Mucosa of stomach (tissue), 1 donor: ENCODE results near the gene STMN3.
"Not testable (repeated sequence)": the region's sequence is repeated elsewhere in the genome, so short reads cannot be mapped to it uniquely, and the experiment has no call there.

ENCODE experiments used
- H3K27me3 ChIP-seq: one replicate; pipeline ENCODE4 v1.7.0; 2013; ENCODE audit warnings: mild to moderate bottlenecking, low read length; ENCODE audit not compliant: control insufficient read depth, insufficient read depth
- H3K36me3 ChIP-seq: one replicate; pipeline ENCODE4 v1.7.0; 2013; ENCODE audit warnings: low read length; ENCODE audit not compliant: control insufficient read depth, insufficient read depth
- H3K4me1 ChIP-seq: one replicate; pipeline ENCODE4 v1.7.0; 2013; ENCODE audit warnings: mild to moderate bottlenecking, low read length; ENCODE audit not compliant: control insufficient read depth, insufficient read depth
- H3K4me3 ChIP-seq: one replicate; pipeline ENCODE4 v1.7.0; 2013; ENCODE audit warnings: low read length
- H3K9ac ChIP-seq: one replicate; pipeline ENCODE4 v1.7.0; 2013; ENCODE audit warnings: mild to moderate bottlenecking, low read length, moderate library complexity
- H3K9me3 ChIP-seq: one replicate; pipeline ENCODE4 v1.7.0; 2013; ENCODE audit warnings: mild to moderate bottlenecking, low read length, moderate library complexity; ENCODE audit not compliant: control insufficient read depth
- donor health status: Pancreatic carcinoma.

The STMN3 gene

DNA sequence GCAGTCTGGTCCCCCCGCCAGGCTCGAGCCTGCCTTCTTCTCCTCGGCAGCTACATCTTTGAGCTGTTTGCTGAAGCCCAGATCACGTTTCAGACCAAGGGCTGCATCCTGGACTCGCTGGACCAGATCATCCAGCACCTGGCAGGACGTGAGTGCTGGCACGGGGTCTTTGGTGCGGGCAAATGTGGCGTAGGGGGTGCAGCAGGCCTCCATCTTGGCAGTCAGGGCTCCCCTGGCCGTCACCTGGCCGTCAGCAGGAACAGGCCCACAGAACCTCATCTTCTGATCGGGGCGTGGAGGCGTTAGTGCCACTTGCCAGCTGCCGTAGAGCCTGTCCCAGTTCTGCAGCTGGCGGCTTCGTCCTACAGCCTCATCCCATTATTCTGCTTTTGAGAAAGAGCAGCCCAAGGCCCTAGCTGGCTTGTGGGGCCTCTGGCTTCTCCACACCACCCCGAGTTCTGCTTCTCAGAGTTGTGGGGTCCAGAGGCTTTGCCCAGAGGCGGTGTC is 26.6 kb upstream of the STMN3 start:
- Histone ChIP-seq H3K27me3 (no peaks in the 10 kb centered on the region), H3K9me3 (no peaks in the 10 kb centered on the region), H3K9ac (no peak overlapping the region), H3K4me3 (no peak overlapping the region), H3K4me1 (peaks cover 10% of the 10 kb centered on the region), H3K36me3 (no peaks in the 10 kb centered on the region)

DNA sequence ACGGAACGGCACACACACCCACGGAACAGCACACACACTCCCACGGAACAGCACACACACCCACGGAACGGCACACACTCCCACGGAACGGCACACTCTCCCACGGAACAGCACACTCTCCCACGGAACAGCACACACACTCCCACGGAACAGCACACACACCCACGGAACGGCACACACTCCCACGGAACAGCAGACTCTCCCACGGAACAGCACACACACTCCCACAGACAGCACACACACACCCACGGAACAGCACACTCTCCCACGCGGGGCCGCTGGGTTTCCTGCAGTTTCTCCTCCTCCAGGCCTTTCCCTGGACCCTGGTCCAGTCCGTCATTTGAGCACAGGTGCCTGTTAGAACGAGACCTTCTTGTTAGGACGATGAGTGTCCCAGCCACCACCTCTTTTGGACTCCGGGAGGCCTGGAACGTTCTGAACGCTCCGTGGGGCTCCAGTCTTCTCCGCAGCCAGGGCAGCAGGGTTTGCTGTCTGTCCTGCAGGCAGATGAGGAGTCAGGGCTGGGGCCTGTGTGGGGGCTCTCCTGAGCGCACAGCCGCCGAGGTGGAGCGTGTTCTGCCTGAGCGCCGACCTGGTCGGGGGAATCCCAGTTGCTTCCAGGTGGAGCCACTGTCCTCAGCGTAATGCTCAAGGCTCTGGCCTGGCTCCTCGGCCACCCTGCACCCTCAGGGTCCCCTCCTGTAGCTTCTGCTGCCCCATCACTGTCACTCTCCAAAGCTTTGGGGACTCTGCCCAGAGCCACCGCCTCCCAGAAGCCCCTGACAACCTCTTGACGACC is 25.6 kb upstream of the STMN3 start:
- Histone ChIP-seq H3K4me1 (peaks cover 10% of the 10 kb centered on the region), H3K4me3 (no peak overlapping the region), H3K9ac (no peak overlapping the region), H3K9me3 (no peaks in the 10 kb centered on the region), H3K27me3 (no peaks in the 10 kb centered on the region), H3K36me3 (no peaks in the 10 kb centered on the region)

DNA sequence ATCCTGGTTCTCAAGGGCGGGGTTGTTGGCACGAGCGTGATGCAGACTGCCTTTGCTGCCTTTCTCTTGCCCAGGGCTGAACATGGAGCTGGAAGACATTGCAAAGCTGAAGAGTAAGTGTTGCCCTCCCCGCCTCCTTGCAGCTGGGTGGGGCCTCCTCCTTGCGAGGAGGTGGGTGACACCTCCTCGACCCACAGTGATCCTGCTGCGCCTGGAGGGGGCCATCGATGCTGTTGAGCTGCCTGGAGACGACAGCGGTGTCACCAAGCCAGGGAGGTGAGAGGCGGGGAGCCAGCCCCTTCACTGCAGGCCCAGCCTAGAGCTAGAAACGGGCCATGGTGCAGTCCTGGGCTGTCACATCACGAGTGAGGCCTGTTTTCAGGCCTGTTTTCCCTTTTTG is 24.8 kb upstream of the STMN3 start:
- Histone ChIP-seq H3K36me3 (no peaks in the 10 kb centered on the region), H3K4me1 (peaks cover 8% of the 10 kb centered on the region), H3K27me3 (no peaks in the 10 kb centered on the region), H3K9ac (no peak overlapping the region), H3K4me3 (no peak overlapping the region), H3K9me3 (no peaks in the 10 kb centered on the region)

DNA sequence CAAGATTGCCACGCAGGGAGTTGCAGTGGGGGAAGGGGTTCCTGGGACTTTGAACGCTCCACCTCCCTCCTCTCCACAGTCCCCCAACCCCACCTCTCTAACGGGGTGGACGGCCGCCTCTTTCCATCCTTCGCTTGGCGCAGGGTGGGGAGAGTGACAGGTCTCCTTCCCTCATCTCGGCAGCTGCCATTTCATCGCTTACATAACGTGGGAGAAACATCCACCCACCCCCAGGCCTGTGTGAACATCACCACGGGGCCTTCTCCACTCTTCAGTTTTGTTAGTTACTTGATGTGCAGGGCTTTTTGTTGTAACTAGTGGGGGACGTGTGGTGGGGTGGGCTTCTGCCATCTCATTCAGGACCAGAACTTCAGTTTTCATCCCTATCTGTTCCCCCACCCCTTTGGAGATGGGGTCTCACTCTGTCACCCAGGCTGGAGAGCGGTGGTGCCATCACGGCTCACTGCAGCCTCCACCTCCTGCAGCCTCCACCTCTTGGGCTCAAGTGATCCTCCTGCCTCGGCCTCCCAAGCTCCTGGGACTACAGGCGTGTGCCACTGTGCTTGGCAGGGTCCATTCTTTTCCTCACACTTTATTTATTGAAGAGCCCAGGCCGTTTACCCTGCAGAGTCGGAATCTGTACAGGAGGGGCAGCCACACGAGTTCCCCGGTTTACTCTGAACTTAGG is 22.6 kb upstream of the STMN3 start:
- H3K9ac ChIP-seq, result no peak overlapping the region
- H3K4me3 ChIP-seq, result no peak overlapping the region
- no peaks in the 10 kb centered on the region for H3K9me3 ChIP-seq
- no peaks in the 10 kb centered on the region for H3K4me1 ChIP-seq
- no peaks in the 10 kb centered on the region for H3K27me3 ChIP-seq
- H3K36me3 ChIP-seq, result no peaks in the 10 kb centered on the region

DNA sequence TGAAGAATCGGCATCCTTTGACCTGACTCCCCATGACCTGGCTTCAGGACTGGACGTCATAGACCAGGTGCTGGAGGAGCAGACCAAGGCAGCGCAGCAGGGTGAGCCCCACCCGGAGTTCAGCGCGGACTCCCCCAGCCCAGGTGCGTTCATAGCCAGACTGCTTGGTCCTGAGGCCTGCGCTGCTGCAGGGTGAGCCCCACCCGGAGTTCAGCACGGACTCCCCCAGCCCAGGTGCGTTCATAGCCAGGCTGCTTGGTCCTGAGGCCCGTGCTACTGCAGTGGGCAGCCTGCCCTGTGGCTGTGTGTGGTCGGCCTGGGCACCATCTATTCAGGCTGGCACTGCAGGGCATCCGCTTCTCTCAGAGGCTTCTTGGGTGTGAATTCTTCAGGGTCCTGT is 20.7 kb upstream of the STMN3 start:
- H3K9ac ChIP-seq, result no peak overlapping the region

DNA sequence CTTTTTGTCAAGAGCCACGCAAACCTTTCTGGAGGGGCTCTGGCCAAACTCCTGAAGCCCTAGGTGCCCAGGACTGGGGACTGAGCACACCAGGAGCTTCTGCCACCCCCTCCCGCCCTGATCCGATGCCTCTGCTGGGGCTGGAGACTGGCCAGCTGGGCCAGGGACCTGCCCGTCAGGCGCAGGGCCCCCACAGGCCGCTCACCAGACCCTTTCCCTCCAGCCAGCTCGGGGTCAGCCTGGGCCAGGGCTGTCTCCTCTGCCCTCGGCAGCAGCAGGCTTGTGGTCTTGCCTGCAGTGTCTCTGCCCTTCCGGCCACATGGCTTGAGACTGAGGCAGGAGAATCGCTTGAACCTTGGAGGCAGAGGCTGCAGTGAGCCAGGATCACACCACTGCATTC is 19.4 kb upstream of the STMN3 start:
- Histone ChIP-seq H3K9me3 (no peaks in the 10 kb centered on the region), H3K36me3 (no peaks in the 10 kb centered on the region), H3K4me1 (no peaks in the 10 kb centered on the region), H3K27me3 (no peaks in the 10 kb centered on the region), H3K9ac (no peak overlapping the region), H3K4me3 (no peak overlapping the region)

More for the DNA sequence above, 20.7 kb upstream of the STMN3 start:
- Histone ChIP-seq H3K36me3 (no peaks in the 10 kb centered on the region), H3K9me3 (no peaks in the 10 kb centered on the region), H3K4me1 (no peaks in the 10 kb centered on the region), H3K4me3 (no peak overlapping the region), H3K27me3 (no peaks in the 10 kb centered on the region)

DNA sequence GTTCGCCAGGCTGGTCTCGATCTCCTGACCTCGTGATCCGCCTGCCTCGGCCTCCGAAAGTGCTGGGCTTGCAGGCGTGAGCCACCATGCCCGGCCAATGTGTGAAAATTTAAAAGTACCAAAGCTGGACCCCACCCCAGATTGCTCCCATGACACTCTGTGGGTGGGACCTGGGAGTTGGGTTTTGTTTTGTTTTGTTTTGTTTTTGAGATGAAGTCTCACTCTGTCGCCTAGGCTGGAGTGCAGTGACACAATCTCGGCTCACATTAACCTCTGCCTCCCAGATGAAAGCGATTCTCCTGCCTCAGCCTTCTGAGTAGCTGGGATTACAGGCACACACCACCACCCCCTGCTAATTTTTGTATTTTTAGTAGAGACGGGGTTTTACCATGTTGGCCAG is 18.5 kb upstream of the STMN3 start:
- H3K36me3 ChIP-seq, H3K4me1 ChIP-seq, H3K27me3 ChIP-seq, H3K9me3 ChIP-seq, H3K9ac ChIP-seq, H3K4me3 ChIP-seq: not testable (repeated sequence)

DNA sequence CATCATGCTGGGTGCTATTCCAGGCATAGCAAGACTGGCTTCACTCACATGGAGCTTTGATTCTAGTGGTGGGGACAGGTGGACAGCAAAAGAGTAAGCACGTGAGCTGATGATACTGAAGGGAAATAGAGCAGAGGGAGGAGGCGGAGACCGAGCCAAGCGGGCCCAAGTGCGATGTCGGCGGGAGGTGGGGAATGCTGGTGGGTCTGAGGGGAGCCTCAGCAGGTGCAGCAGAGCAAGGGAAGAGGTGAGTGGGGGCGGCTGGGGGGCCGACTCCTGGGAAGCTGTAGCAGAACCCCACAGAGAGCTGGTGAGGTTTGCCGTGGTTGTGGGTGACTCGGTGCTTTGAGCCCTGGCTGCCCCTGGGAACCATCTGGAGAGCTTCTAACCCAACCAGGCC is 15.1 kb upstream of the STMN3 start:
- no peaks in the 10 kb centered on the region for H3K9me3 ChIP-seq
- no peak overlapping the region for H3K9ac ChIP-seq
- no peaks in the 10 kb centered on the region for H3K4me1 ChIP-seq
- no peak overlapping the region for H3K4me3 ChIP-seq
- H3K27me3 ChIP-seq, result no peaks in the 10 kb centered on the region
- H3K36me3 ChIP-seq, result peaks cover 5% of the 10 kb centered on the region

DNA sequence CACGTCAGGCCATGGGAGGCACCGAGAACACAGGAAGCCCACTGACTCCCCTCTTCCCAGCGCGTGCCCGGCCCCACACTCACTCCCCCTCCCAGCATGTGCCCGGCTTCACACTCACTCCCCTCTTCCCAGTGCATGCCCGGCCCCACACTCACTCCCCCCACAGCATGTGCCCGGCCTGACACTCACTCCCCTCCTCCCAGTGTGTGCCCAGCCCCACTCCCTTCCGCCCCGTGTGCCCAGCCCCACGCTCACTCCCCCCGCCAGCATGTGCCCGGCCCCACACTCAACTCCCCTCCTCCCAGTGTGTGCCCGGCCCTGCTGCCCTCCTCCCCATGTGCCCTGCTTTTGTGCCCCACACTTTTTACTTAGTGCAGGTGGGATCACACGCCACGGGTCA is 14.6 kb upstream of the STMN3 start:
- H3K27me3 ChIP-seq, result no peaks in the 10 kb centered on the region
- no peak overlapping the region for H3K9ac ChIP-seq
- H3K4me3 ChIP-seq, result no peak overlapping the region
- peaks cover 5% of the 10 kb centered on the region for H3K36me3 ChIP-seq
- H3K4me1 ChIP-seq, result no peaks in the 10 kb centered on the region
- no peaks in the 10 kb centered on the region for H3K9me3 ChIP-seq

DNA sequence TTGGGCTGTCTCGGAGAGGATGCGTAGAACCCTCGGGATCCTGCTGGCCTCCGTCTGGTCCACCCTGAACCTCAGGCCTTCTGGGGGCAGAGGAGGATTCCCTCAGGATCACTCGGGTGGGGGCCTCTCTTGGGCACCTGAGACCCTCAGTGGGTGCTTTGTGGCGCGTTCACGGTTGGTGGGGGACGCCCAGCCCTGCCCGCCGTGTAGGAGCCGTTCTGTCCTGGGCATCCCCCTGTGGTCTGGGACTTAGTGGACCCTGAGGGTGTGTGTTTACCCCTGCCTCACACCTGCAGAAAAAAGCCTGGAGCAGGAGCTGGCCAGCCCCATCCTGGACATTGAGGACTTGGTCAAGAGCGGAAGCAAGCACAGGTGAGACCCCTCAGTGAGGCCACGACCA is 12.5 kb upstream of the STMN3 start:
- no peak overlapping the region for H3K9ac ChIP-seq
- no peaks in the 10 kb centered on the region for H3K9me3 ChIP-seq
- H3K4me1 ChIP-seq, result no peaks in the 10 kb centered on the region
- no peaks in the 10 kb centered on the region for H3K27me3 ChIP-seq
- peaks cover 5% of the 10 kb centered on the region for H3K36me3 ChIP-seq
- H3K4me3 ChIP-seq, result no peak overlapping the region

DNA sequence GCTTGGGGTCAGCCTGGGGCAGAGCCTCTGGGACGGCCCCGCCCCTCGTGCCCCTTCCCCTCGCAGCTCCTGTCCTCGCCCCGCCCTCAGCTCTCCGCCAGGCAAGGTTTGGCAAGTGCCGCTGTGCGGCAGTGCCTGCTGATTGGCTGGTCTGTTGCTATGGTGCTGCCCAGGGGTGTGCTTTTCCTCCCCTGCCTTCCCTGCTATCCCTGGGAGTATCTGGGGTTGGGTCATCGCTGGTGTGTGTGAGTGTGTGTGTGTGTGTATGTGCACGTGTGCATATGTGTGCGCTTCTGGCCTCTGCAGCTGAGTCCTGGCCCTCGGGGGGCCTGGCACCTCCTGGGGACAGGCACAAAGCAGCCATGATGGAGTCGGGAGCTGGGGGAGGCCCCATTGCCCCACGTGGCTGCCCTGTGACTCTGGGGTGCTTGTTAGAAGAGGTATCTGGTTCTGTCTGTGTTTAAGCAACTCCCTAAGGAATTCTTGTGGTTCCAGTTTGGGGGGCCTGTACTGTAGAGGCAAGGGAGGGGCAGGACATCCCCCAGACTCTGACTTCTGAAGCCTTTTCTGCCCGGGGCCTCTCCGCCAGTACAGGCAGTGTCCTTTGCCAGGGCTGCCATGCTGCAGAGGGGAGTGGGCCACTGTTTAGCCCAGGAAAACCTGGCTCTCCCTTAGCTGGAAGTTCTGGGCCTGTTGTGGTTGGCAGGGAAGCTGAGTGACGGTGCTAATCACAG is 11.8 kb upstream of the STMN3 start:
- H3K4me1 ChIP-seq, result no peaks in the 10 kb centered on the region
- no peak overlapping the region for H3K4me3 ChIP-seq
- H3K9me3 ChIP-seq, result no peaks in the 10 kb centered on the region
- no peaks in the 10 kb centered on the region for H3K27me3 ChIP-seq
- H3K36me3 ChIP-seq, result peaks cover 5% of the 10 kb centered on the region
- H3K9ac ChIP-seq, result no peak overlapping the region
